ENCODE data around the gene IFNA7.
"Not testable (repeated sequence)": the region's sequence is repeated elsewhere in the genome, so short reads cannot be mapped to it uniquely, and the experiment has no call there.

The IFNA7 gene

GRCh38 chr9:21174671-21175070, 27.3 kb downstream of the IFNA7 start:
- no peak for DNase-seq

GRCh38 chr9:21172156-21172555, 29.8 kb downstream of the IFNA7 start:
- no peak for DNase-seq

- DNase-seq = no peak
These were observed 30.7 kb downstream of the IFNA7 start for GRCh38 chr9:21171351-21171750.

- DNase-seq = not testable (repeated sequence)
These were observed 35.4 kb downstream of the IFNA7 start, which contains the start of gene IFNA21 for GRCh38 chr9:21166560-21166959. IFNA21 (minus strand) TSS chr9:21166660; CDS start chr9:21166612, 48 bp downstream.

- no peak for DNase-seq
These were observed 36.5 kb downstream of the IFNA7 start for GRCh38 chr9:21165516-21165915.

GRCh38 chr9:21160178-21160577, 41.8 kb downstream of the IFNA7 start:
- peak; percentile 35 to 65 (median 49) for DNase-seq

GRCh38 chr9:21155501-21155900, 46.5 kb downstream of the IFNA7 start:
- DNase-seq = no peak

GRCh38 chr9:21154018-21154608, 47.9 kb downstream of the IFNA7 start:
- DNase-seq = peak; percentile 27 to 62 (median 54)

- peak; percentile 39 to 75 (median 58) for DNase-seq
These were observed 48.5 kb downstream of the IFNA7 start for GRCh38 chr9:21153336-21154017.
